Activated CD4-positive, alpha-beta T cell treated with anti-CD3 and anti-CD28 coated beads for 48 hours (primary cell): ENCODE measurements around the gene HSPB2.

Source experiments
- DNase-seq: peaks from one replicate; pipeline ENCODE4 v3.0.0-alpha.2; 2020

The HSPB2 gene

GRCh38 chr11:111941963-111942362 is 29.4 kb downstream of the HSPB2 start:
- no peak for DNase-seq

DNA sequence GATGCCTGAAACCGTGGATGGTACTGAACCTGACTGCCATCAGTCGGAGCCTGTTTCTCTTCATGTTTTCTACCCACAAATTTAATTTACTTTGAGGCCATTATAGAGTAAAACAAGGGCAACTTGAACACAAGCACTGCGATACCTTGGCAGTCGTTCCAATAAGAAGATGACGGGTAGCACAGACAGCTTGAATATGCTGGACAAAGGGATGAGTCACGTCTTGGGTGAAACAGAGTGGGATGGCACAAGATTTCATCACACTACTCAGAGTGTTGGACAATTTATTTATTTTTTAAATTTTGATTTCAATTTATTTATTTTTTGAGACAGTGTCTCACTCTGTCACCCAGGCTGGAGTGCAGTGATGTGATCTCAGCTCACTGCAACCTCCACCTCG is 30.3 kb downstream of the HSPB2 start:
- DNase-seq = no peak

DNA sequence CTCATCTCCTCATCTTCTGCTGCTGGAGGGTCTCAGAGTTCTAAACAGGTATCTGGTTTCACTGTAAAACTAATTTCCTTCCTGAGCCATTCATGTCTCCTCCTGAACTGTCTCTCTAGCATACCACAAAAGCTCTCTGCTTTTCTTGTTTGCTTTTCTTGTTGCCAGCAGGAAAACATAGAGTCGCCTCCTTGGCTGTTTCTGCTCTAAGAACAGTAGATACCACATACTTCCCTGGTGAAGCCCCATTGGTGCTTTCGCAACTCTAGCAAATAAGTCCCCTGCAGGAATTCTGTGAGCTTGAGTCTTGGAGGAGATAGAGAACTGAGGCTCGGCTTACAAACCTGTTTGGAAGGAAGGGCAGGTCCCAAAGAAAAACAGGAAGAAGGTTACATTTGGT is 31.6 kb downstream of the HSPB2 start:
- no peak for DNase-seq

- peak; percentile 34 for DNase-seq
Measured at GRCh38 chr11:111944651-111945051, 32.1 kb downstream of the HSPB2 start.

DNA sequence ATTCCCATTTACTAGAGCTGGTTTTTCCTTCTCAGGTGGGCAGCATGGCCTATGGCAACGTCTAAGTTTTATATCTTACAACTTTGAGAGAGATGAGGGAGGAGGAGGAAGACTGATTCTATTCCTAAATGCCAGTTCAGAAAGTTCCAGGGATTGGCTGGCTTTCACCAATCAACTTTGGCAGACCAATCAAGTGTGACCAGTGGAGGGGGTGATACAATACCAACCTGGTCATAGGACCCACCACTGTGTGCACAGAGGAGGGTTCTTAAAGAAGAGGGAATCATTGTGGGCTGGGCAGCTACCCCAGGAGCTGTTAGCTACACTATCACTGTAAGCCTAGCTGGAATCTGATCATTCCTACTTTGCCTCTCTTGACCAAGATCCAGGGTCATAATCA is 32.7 kb downstream of the HSPB2 start:
- no peak for DNase-seq

- DNase-seq = no peak
Measured at GRCh38 chr11:111946499-111946898, 34.0 kb downstream of the HSPB2 start.

DNA sequence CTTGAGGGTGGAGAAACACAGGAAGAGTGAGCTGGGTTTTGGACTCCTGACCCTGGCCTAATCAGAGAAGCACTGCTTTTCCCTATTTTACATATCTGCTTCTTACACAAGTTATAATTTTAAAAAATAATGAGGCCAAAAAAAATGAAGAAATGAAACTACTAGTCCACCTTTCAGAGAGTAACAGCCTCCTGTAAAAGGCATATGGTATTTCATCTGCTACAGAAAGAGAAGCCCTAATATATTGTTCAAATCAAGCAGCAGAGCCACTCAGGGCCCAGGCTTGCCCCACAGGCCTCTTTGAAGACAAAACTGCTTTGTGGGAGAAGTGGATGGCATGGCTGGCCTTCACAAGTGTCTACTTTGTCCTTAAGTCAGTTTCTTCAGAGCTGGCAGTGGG is 34.6 kb downstream of the HSPB2 start:
- DNase-seq = no peak

GRCh38 chr11:111949519-111950426 is 37.2 kb downstream of the HSPB2 start:
- DNase-seq = no peak

DNA sequence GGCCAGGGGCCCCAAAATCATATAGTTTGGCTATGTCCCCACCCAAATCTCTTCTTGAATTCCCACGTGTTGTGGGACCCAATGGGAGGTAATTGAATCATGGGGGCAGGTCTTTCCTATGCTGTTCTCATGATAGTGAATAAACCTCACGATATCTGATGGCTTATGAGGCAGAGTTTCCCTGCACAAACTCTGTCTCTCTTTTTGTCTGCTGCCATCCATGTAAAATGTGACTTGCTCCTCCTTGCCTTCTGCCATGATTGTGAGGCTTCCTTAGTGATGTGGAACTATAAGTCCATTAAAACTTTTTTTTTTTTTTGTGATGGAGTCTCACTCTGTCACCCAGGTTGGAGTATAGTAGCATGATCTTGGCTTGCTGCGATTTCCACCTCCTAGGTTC is 39.0 kb downstream of the HSPB2 start:
- no peak for DNase-seq

GRCh38 chr11:111954154-111954553 is 41.6 kb downstream of the HSPB2 start:
- no peak for DNase-seq

DNA sequence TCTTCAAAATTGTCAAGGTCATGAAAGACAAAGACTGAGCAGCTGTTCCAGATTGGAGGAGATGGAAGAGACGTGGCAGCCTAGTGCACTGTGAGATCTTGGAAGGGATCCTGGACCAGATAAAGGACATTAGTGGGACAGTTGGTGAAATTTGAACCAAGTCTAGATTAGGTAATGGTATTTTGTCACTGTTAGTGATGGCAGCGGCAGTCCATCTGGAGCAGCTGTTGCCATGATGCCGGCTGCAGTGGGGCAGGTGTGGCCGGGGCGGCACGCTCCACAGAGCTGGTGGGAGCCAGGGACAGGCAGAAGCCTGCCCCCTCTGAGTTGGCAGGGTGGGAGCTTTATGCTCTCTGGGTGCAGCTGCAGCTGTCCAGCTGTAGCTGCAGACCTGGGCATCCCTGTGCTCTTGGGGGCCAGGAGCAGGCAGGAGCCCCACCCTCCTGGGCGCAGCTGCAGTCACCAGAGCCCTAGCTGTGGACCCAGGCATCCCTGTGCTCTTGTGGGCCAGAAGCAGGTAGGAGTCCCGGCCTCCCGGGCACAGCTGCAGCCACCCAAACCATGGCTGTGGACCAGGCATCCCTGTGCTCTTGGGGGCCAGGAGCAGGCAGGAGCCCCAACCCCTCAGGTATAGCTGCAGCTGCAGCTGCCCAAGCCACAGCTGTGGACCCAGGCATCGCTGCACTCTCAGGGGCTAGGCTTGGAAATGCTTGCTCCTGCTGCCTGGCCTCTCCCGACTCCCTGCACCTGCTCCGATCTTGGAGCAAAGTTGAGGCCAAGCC is 45.3 kb downstream of the HSPB2 start:
- DNase-seq = no peak

- DNase-seq = no peak
Measured at GRCh38 chr11:111960916-111961315, 48.4 kb downstream of the HSPB2 start.

GRCh38 chr11:111961389-111962300 is 49.1 kb downstream of the HSPB2 start:
- DNase-seq = no peak
